Skeletal muscle cell (primary cell): ENCODE data around the gene CENPQ.

ENCODE experiments used
- DNase-seq: peaks from one replicate; pipeline ENCODE4 v3.0.0-alpha.2; 2010; ENCODE audit warnings: low read depth
- H3K4me3 ChIP-seq: 2 replicates; pipeline ENCODE4 v1.5.1; 2011; ENCODE audit warnings: low read depth, mild to moderate bottlenecking, control low read depth, low read length, moderate library complexity

CENPQ gene

DNA sequence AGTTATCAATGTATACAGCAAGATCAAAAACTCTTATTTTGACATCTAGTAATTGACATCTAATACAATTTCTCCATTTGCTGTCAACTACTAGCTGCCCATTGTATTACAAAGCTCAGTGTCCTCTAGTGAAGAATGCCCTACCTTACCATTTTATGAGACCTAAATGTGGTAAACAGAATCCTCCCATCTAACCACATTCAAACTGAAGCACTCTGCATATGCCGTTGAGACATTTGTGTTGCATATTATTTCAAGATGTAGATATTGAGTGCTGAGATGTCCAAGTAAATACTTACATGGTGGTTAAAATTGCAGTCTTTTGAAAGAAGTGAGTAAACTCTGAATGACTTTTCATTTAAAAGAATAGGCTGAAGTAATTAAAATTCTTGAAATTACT is 36.0 kb downstream of the CENPQ start:
- DNase-seq, result no peak
- no peak overlapping the region for H3K4me3 ChIP-seq

DNA sequence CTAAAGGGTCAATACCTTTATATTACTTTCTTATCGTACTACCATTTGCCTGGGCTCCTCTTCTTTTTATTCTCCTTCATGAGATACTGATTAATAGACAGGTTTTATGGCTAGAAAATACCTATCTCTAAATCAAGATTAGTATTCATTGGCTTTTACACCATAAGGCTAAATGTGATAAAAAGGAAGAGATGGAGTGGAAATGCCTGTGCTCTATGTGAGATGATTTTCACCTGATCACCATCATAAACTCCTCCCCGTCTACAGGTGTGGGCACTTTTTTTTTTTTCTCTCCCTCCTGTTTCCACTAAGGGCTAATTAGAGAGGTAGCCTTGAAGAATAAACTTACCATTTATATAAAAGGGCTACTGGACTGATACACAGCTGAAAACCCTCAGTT is 36.5 kb downstream of the CENPQ start, which contains the start of gene GLYATL3:
TSS of gene GLYATL3 (plus strand) at position 301 of the 400 bp plus-strand sequence. CDS start 12,068 bp downstream, outside the sequence.
- no peak for DNase-seq
- no peak within 1 kb of the TSS for H3K4me3 ChIP-seq

DNA sequence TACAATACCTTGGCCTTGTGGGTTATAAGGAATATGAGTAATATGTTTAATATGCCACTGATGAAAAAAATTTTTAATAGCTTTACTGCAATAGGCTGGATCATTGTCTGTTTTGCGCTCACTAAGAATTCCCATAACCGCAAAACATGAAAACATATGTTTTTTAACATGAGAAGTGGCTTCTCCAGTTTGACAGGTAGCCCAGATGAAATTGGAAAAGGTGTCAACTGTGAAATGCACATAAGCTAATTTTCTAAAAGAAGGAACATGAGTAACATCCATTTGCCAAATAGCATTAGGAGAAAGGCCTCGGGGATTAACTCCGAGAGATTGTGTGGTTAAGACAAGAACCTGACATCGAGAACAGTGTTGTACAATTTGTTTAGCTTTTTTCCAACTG is 41.5 kb downstream of the CENPQ start:
- no peak for DNase-seq
- no peak overlapping the region for H3K4me3 ChIP-seq

DNA sequence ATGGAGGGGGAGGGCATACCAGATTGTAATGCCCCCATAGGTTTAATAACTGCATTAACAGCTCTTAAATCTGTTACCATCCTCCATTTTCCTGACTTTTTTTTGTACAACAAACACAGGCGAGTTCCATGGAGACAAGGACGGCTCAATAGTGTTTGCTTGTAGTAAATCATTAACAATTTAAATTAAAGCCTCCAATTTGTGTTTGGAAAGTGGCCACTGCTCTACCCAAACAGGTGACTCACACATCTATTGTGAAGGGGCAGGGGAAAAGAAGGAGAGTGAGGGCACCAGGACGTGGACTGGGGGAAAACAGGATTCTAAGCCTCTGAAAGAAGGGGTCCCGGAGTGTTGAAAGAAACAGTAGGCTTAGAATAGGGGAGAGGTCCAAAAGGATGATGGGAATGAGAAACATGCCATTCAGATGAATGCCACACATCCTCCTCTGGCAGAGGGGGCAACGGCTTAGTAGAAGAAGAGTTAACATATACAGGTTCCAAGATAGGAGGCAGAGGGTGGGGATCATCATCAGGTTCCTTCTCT is 43.5 kb downstream of the CENPQ start:
- no peak for DNase-seq
- no peak overlapping the region for H3K4me3 ChIP-seq

DNA sequence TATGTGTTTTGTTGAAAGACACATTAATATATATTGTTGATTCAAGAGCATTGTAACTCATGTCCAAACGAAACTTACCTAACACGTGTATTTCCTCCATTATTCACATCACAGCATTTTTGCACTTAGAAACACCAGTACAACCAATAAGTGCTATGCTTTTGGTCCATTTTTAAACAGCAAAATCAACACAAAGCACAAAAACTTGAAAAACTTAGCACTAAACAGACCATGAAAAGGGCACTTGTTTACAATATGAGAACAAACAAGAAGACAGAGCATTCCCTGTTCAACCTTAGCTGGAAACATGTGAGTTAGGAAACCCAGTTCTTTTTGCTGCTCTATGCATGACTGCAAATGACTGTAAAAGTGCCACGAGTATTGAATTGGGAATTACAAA is 46.2 kb downstream of the CENPQ start:
- H3K4me3 ChIP-seq, result no peak overlapping the region
- no peak for DNase-seq

DNA sequence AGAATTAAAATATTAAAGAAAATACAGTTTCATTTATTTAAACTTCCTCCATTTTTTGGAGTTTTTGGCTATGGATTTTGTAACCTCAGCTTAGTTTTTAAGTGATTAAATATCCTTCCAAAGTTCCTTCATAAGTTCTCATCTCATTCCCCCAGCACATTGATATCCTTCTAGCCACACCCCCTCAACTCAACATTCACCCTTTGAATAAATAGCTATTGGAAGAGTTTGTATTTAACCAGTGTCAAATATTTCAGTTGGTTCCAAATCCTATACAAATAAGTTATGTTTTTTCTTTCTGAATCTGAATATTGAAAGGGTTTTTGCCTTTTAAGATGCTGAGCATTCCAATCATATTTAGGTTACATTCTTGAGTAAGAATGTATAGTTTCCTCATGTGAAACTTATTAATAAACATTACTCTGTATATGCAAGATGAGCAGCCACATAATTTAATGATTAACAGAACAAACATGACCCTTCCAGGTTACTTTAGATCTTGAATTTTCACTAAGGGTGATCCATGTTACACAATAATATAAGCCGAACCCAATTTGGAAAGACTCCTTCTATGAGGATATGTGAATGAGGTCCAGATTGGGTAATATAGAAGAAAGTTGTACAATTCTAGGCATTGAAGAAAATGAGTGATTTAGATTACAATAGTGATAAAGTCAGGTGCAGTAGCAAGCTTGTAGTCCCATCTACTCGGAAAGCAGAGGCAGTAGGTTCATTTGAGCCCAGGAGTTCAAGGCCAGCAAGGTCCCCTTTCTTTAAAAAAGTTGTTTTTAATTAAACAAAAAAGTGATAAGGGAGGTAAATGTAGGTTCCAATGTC is 50.2 kb downstream of the CENPQ start:
- no peak for DNase-seq
- no peak overlapping the region for H3K4me3 ChIP-seq

DNA sequence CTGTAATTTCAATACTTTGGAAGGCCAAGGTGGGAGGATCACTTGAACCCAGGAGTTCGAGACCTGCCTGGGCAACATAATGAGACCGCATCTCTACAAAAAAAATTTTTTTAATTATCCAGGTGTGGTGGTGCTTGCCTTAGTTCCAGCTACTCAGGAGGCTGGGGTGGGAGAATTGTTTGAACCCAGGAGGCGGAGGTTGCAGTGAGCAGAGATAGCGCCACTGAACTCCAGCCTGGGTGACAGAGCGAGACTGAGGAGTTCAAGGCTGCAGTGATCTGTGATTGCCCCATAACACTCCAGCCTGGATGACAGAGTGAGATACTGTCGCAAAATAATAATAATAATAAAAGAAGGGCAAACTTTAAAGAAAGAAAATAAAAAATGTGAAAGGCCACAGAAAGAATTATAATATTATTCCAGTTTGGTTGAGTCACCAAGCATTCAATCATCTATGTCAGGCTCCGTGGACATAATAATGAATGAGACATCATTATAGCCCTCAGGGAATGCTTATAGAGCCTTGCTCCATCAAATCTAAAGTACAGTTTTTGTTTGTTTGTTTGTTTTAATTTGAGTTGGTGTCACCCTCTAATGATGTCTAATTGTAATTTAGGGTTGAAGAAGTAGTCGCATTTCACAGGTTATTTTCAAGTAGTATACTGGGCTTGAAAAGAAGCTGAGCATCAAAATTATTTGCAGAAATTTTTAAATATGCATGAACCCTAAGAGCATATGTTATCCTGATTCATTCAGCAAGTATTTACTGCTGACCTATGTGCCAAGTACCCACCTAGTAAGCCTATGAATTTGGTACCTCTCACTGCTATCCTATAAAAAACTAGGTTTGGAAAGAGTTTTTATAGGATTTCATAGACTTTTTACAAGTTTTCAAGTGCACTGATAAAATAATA is 51.7 kb downstream of the CENPQ start:
- DNase-seq, result no peak
- H3K4me3 ChIP-seq, result no peak overlapping the region

DNA sequence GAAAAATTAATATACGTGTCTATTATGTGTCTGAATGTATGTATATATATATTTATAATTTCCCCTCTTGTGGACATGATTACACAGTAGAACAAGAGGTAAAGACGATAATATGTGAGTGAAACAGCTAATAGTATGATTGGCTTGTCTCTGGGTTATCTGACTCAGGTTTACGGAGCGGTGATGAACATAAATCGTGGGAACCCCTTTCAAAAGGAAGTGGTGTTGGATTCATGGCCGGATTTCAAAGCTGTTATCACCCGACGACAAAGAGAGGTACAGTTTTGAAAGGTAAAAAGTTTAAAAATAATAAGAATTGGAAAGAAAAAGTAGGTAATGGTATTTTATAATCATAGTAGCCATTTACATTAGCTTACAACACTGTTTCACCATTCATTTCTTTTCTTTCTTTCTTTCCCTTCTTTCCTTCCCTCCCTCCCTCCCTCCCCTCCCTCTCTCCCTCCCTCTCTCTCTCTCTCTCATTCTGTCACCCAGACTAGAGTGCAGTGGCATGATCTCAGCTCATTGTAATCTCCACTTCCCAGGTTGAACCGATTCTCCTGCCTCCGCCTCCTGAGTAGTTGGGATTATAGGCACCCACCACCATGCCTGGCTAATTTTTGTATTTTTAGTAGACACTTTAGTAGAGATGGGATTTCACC is 52.4 kb downstream of the CENPQ start:
- no peak for DNase-seq
- H3K4me3 ChIP-seq, result no peak overlapping the region

DNA sequence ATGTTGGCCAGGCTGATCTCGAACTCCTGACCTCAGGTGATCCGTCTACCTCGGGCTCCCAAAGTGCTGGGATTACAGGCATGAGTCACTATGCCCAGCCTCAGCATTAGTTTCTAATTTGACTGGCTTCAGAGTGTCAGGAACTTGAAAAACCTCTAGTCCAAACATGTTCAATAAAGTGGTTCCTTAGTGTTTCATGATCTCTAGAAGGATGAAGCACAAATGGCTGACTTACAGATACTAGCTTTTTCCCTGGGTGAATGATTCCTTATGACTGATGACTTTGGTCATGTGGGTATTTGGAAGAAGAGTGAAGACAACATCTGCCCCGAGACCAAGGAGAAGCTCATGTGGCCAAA is 53.0 kb downstream of the CENPQ start:
- H3K4me3 ChIP-seq, result no peak overlapping the region
- no peak for DNase-seq

DNA sequence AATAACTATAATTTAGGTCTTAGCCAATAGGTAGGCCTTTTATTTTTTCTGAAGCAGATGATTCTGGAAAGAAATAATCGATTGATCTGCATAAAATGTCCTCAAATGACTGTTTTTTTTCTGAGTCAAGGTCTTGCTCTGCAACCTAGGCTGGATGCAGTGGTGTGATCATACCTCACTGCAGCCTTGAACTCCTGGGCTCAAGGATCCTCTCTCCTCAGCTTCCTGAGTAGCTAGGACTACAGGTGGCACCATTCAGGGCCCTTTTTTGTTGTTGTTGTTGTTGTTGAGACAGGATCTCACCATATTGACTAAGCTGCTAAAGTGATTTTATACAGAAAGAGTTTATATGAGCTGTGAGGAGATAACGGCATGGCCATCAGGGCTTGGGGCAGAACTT is 54.7 kb downstream of the CENPQ start:
- DNase-seq, result no peak
- H3K4me3 ChIP-seq, result no peak overlapping the region

DNA sequence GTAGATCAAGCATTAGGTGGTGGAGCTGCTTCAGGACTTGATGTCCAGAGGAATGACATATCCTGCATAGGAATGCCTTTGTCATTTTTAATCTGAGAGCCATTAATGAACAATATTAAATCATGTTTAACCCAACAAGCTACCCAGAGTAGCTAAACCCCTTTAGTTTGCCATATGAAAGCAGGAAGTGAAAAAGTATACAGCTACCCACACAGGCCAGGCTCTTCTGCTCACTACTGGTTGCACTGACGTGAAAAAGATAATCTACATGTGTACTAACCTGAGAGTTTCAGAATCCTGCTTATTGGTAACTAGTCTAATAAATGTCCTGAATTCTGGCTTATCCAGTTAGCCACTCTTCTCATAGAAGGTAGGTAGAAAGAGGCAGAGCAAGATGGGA is 56.5 kb downstream of the CENPQ start:
- no peak for DNase-seq
- H3K4me3 ChIP-seq, result no peak overlapping the region

DNA sequence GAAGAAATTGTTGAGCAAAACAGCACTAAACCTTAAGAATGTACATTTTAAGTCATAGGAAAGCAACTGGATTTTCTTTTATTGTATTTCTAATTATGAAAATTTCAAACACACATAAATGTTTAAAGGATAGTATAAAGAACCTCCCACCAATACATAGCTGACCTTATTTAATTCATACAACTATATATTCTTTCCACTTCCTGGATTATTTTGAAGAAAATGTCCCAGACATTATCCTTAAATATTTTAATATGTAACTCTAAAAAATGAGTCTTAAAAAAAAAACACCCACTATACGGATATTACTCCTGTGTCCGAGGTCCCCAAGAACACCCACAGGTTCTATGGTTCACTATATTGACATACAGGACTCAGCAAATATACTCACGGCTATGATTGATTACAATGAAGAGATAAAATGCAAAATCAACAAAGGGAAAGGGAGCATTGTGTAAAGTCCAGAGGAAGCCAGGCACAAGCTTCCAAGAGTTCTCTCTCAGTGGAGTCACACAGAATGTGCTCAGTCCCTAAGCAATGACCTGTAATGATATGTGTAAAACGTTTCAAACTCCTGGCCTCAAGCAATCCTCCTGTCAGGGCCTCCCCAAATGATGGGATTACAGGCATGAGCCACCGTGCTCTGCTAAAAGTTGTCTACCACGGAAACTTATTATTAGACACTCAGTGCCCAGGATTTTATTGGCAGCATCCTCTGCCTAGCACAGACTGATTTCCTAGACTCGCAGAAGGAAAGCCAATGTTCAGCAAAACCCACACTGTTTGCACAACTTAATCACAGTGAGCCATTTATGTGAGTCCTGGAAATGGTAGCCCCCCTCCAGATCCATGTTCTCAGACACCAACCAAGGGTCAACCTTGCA is 59.8 kb downstream of the CENPQ start:
- DNase-seq, result no peak
- H3K4me3 ChIP-seq, result no peak overlapping the region

DNA sequence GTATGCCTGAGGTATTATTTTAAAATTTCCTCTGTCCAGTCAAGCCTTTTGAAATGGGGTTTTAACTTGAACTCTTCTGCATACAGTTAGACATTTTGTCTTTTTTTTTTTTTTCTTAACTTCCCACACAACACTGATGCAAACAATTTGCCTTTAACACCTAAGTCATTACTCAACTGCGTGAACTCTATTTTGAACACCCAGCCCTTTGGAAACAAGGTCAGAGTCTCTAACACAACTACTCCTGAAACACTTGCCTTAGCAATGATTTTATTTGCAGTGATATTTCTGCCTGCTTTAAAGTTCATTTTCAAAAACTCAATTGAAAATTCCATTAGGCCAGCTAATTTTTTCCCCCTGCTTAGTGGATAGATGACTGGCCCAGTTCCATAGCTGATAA is 60.7 kb downstream of the CENPQ start:
- H3K4me3 ChIP-seq, result no peak overlapping the region
- DNase-seq, result no peak

DNA sequence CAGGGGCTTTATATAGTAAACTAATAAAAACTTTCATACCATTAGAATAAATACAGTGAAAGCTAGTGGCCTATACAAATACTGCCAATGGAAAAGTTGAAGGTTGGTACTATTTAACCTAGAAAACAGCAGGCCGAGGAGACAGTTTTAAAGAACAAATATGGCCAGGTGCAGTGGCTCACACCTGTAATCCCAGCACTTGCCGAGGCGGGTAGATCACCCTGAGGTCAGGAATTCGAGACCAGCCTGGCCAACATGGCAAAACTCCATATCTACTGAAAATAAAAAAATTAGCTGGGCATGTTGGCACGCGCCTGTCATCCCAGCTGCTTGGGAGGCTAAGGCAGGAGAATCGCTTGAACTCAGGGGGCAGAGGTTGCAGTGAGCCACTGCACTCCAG is 61.4 kb downstream of the CENPQ start:
- DNase-seq, result no peak
- no peak overlapping the region for H3K4me3 ChIP-seq

DNA sequence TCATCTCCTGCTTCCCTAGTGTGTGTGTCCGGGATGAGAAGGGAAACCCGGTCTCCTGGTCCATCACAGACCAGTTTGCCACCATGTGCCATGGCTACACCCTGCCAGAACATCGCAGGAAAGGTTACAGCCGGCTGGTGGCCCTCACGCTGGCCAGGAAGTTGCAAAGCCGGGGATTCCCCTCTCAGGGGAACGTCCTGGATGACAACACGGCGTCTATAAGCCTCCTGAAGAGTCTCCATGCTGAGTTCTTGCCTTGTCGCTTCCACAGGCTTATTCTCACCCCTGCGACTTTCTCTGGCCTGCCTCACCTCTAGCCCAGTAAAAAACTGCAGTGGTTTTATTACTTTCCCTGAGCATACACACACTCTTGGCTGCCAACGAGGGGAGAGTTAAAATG is 63.4 kb downstream of the CENPQ start:
- no peak overlapping the region for H3K4me3 ChIP-seq
- no peak for DNase-seq

DNA sequence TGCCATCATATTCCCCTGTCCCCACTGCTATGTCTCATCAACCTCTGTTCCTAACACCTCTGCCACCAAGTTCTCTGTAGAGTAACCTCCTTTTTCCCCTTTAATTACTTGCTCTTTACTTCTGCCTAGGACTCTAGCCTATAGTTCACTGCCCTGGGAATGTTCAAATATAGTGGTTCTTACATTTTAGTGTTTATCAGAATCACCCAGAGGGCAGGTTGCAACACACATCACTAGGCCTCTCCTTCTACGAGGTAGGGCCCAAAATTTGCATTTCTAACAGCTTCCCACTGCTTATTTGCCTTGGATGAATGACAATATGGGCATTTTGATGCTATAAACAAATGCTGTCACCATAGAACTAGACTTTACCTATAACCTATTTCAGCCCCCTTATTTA is 64.2 kb downstream of the CENPQ start:
- no peak for DNase-seq
- no peak overlapping the region for H3K4me3 ChIP-seq

DNA sequence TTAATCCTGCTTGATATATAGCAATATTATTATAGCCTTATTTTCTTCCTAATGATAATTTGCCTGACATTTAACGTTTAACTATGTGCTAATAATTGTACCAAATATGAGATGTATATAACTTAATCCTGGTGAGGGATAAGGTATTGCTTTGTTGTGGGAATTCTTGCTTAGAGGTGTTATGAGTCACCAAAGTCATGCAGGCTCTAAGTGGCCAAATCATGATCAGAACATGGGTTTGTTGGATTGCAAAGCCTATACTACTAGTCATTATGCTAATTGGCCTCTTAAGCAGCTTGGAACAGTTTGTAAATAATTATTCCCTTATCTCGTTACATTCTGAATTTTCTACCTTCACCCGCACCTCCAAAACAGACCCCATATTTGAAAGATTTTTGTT is 65.4 kb downstream of the CENPQ start:
- no peak overlapping the region for H3K4me3 ChIP-seq
- no peak for DNase-seq

DNA sequence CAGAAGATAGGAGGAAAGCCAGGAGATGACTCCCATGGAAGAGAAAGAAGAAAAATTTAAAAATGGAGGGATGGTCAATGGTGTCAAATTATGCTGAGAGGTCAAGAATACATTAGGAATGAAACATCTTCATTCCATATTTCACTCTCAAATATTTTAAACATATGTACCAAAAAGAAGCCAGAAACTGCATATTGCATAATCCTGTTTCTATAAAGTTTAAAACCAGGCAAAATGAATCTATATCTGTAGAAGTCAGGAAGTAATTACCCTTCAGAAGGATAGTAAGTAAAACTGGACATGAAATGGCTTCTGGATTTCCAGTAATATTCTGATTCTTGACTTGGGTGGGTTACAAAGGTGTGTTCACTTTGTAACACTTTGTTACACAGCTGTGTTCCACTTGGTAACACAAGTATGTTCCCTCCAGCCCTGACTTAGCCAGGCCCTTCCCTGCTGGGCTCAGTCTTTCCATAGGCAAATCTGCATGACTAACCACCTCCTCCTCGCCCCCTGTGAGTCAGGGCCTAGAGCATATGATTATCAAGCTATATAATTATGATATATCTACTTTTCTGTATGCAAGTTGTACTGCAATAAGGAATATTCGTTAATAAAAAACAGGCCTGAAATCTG is 67.1 kb downstream of the CENPQ start:
- DNase-seq, result no peak
- H3K4me3 ChIP-seq, result no peak overlapping the region
